OCI-LY3 (cell line): ENCODE data around the gene BCL6B.

Experiments
- CTCF ChIP-seq: fragments of 200-600, 300-600 bp; sonication (generic); IDR thresholded peaks from 2 replicates; pipeline ENCODE4 v1.5.1; 2014; ENCODE audit warnings: antibody characterized with exemption, low read length, low read depth
- EZH2phosphoT487 ChIP-seq: fragments of 200-600 bp; shearing (Covaris generic); IDR thresholded peaks from 2 replicates; pipeline ENCODE4 v1.6.1; 2018; ENCODE audit warnings: antibody characterized with exemption, mixed run types, low read depth

GRCh38 chr17:6995500-6996255 is 27.2 kb upstream of the BCL6B start, which contains the start of gene ALOX12:
- TF ChIP-seq CTCF (no peak), EZH2phosphoT487 (no peak)
